ENCODE data around the gene RARA.

Gene RARA

DNA sequence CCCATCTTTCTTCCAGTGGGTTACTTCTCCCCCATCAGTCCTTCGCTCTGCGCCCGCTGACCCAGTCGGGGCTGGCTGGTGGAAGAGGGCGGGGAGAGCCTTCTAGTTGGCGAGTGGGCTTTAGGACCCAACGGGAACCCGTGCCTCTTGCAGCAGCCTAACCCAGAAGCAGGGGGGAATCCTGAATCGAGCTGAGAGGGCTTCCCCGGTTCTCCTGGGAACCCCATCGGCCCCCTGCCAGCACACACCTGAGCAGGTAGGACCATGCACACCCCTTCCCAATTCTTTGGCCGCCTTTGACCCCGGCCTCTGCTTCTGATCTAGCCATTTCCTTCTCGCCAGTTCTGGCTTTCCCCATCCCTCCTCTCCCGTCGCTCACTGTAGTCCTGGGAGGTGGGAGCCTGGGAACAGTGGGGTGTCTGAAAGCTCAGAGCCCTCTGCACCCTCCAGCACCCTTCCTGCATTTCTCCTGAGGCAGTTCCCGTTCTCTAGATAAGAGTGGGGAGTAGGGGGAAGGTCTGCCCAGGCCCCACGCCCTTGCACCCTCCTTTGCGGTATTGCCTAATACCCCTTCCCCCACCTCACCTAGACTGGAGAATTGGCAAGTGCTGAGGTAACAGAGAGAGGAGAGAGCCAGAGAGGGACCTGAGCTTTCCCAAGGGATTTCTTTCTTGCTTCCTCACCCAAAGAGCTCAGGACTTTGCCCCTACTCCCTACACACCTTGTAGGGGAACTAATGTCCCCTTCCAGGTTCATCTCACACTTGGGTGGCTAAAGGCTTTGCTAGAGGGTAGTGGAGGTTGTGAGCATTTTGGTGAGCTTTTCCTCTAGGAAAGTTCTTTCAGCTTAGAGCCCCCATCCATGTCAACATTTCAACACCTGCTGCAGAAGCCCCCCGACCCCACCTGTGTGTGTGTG, at the start of gene RARA:
RARA (plus strand) TSS at position 150 of the 918 bp plus-strand sequence. CDS start 22,039 bp downstream, outside the sequence.
- DNase-seq (ENCODE audit: low read depth in 2 of 2), result no peak

DNA sequence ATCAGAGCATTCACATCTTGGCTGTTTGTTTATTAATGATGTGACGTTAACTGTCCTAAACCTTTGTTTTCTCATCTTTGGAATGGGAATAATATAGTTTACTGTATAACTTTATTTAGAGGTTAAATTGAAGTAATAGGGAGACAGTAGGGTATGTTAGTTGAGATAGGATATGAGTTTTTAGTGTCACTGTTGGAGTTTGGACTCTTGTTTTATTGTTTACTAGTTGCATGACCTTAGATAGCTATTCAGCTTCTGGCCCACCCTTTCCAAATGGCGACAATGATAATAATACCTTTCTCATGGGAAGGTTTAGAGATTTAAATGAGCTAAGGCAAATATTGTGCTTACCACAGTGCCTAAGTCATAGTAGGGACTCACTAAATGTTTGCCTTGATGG, 49.5 kb upstream of the RARA start:
- no peak for DNase-seq (ENCODE audit: low read depth in 2 of 2)

DNA sequence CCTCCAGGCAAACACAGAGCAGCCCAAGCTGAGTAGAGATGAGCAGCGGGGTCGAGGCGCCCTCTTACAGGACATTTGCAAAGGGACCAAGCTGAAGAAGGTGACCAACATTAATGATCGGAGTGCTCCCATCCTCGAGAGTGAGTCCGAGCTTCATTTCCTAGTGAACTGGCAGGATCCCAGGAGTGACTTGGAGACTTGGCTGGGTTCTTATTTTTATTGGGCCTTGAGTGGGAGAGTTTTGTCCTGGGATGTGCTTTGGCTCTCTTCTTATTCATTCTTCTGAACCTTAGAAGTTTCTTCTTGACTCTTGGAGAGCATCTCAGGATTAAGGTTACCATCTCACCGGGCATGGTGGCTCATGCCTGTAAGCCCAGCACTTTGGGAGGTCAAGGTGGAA, 48.5 kb upstream of the RARA start:
- DNase-seq (ENCODE audit: low read depth in 2 of 2), result no peak

DNA sequence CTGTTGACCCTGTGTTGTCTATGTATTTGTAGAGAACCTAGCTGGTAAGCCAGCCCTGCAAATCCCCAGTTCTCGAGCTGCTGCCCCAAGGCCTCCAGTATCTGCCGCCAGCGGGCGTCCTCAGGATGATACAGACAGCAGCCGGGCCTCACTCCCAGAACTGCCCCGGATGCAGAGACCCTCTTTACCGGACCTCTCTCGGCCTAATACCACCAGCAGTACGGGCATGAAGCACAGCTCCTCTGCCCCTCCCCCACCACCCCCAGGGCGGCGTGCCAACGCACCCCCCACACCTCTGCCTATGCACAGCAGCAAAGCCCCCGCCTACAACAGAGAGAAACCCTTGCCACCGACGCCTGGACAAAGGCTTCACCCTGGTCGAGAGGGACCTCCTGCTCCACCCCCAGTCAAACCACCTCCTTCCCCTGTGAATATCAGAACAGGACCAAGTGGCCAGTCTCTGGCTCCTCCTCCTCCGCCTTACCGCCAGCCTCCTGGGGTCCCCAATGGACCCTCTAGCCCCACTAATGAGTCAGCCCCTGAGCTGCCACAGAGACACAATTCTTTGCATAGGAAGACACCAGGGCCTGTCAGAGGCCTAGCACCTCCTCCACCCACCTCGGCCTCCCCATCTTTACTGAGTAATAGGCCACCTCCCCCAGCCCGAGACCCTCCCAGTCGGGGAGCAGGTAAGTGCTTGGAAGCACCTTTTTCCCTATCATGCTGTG, 44.4 kb upstream of the RARA start:
- no peak for DNase-seq (ENCODE audit: low read depth in 2 of 2)

DNA sequence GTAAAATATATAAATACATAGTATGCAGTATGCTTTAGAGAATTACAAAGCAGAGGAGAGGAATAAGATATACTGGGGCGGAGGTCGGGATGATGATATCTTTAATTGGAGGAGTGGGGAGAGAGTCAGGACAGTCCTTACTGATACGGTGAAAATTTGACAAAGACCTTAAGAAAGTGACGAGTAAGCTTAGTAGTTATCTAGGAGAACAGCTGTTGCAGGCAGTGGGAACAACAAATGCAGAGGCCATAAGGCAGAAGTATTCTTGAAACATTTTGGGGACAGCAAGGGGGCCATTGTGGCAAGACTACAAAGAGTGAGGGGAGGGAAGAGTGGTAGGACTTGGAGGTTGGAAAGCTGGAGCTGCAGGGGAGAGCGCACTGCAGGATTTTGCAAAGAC, 43.6 kb upstream of the RARA start:
- no peak for DNase-seq (ENCODE audit: low read depth in 2 of 2)

DNA sequence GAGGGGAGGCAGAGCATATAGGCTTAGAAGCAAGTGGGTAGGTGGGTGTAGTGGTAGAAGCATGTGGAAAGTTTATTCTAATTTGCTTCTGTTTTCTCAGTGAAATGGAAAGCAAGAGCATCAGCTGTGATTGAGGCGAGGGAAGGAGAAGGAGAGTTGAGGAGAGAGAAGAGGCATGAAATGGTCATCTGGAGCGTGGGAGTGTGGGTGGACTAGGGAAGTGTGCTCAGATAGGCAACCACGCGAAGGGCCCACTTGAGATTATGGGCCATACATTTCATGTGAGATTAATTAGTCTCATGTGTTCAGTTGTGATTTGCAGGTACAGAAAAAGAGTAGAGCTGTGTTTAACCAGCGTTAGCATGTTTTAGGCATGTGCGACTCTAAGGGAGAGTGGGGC, 42.1 kb upstream of the RARA start:
- no peak for DNase-seq (ENCODE audit: low read depth in 2 of 2)

DNA sequence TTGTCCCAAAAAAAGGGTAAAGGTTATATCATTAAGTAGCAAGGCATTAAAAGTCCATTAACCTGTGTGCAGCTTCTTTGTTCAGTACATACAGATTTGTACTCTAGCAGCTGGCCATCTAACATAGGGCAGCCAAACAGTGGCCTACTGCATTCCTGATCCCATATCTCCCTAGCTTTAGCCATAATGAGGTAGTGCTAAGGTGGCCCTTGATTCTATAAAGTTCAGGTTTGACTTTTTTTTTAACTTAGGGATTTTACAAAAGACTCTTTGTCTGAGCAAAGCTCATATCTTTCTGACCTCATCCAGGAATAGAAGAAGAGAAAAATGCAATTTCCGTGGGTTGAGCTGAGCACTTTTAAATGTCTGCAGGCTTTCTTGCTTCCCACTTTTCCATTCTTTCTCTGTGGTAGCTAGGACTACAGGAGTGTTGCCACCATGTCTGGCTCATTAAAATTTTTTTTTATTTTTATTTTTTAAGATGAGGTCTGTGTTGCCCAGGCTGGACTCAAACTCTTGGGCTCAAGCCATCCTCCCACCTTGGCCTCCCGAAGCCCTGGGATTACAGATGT, 40.8 kb upstream of the RARA start:
- DNase-seq (ENCODE audit: low read depth in 2 of 2), result no peak

DNA sequence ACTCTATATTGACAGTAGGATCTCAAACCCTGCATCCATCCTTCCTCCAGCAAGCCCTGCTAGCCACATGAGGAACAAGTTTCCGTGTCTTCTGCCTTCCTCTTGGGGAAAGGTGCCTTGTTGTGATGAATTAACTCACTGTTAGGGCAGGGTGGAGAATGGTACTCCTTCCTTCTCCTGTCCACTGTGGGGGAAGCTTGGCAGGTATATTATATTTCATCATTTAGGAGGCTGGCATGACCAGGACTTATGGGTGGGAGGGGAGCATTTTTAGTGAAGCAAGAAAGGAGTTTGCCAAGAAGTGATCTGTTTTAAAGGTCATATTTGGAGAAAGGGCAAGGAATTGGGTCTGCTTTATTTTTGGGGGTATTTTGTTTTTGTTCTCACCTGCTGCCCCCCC, 30.6 kb upstream of the RARA start:
- no peak for DNase-seq (ENCODE audit: low read depth in 2 of 2)

DNA sequence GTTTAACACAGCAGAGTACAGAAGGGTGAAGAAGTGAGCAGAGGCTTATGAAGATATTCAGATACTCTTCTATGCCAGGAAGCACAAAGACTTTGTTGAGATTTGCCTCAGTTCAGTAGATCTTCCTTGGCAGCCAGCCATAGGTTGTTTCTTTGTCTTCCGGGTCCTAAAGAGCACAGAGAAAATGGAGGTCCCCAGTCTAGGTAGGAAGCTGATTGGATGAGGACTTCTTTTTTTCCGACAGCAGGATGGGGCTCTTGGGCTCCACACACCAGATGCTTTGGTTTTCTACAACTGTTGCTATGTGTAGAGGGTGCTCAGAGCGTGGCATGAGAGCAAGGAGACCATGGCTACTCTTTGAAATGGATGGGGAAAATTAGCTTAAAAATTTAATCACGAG, 29.6 kb upstream of the RARA start:
- no peak for DNase-seq (ENCODE audit: low read depth in 2 of 2)

DNA sequence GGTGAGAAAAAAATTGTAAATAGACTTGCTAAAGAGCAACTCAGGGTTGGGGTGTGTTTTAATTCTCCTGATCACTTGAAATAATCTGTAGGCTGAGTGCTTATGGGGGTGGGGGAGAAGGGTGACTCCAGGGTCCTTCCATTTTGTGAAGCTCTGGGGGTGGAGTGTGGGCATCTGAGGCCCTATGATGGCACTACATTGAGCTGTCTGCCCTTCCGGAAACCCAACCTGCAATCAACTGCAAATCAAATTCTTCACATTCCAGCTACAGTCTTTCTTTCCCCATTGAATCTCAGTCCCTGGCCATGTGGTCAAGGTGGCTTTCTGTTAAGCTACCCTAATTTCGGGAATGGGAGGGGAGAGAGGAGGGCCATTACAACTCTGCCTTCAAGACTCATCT, 27.3 kb upstream of the RARA start:
- DNase-seq (ENCODE audit: low read depth in 2 of 2), result no peak

DNA sequence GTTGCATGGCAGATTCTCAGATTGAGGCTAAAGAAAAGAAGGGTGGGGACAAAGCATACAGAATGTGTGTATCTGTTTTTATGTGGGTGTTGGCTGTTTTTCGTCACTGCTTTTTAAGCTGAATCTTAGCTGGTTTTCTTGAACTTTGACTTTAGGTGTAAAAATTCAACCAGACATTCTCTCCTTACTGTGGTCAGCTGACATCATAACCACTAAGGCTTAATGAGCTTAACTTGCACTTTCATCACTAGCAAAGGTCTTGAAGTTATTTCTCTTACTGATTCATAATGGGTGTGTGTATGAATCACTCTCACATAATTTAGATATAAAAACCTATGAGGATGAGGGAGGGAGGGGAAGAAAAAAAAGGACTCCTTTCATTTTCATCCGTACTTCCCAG, 25.3 kb upstream of the RARA start:
- no peak for DNase-seq (ENCODE audit: low read depth in 2 of 2)

DNA sequence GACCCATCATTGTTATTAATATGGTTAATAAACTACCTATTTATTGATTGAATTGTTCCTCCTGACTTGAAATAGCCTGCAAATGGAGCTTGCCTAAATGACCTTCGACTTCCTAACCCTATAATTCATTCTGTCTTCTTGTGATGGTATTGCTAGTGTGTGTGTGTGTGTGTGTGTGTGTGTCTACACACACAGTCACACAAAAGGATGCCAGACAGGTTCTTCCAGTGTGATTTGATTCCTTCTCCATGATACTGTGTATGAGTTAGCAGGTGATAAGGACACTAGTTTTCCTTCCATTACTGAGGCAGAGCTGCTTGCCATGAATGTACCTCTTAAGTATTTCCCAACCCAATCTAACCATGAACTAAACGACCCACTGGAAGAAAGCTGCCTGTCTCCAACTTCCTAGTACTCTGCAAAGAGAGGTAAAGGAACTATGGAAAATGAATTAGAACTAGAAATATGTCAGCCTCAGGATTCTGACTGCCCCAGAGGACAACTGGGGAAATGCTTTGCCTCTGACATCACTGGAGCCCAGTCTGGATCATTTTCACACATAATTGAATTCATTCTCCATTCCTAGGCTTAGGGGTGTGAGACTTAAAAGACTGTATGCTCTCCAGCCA, 24.8 kb upstream of the RARA start:
- DNase-seq (ENCODE audit: low read depth in 2 of 2), result no peak

DNA sequence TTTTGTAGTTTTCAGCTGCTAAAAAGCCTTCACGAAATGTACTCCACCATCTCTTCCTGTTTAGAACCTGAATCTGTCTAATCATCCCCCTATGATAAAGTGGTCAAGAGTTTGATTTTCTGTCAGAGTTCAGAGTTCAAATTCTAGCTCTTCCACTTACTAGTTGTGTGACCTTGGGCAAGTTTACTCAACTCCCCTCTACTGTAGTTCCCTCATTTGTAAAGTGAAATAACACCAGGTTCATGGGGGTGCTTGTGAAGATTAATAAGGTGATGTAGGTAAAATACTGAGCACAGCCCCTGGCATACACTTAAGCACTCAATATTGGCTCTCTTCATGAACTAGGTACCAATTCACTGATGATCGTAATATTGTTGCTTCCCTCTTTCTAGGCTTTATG, 22.5 kb upstream of the RARA start:
- no peak for DNase-seq (ENCODE audit: low read depth in 2 of 2)

DNA sequence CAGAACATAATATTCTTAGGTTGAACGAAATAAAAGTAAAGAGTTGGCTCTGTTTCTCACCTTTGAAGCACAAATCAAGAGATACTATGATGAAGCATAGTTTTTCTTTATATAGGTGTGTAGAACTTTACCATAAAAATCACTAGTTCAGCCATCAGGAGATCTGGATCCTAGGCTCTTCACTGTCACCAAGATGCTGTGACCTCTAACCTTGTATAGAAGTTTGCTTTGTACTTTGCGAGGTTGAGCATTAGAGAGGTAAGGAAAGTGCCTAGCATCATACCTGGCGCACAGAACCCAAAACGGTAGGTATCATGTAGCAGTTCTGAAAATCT, 21.9 kb upstream of the RARA start:
- DNase-seq (ENCODE audit: low read depth in 2 of 2), result no peak

DNA sequence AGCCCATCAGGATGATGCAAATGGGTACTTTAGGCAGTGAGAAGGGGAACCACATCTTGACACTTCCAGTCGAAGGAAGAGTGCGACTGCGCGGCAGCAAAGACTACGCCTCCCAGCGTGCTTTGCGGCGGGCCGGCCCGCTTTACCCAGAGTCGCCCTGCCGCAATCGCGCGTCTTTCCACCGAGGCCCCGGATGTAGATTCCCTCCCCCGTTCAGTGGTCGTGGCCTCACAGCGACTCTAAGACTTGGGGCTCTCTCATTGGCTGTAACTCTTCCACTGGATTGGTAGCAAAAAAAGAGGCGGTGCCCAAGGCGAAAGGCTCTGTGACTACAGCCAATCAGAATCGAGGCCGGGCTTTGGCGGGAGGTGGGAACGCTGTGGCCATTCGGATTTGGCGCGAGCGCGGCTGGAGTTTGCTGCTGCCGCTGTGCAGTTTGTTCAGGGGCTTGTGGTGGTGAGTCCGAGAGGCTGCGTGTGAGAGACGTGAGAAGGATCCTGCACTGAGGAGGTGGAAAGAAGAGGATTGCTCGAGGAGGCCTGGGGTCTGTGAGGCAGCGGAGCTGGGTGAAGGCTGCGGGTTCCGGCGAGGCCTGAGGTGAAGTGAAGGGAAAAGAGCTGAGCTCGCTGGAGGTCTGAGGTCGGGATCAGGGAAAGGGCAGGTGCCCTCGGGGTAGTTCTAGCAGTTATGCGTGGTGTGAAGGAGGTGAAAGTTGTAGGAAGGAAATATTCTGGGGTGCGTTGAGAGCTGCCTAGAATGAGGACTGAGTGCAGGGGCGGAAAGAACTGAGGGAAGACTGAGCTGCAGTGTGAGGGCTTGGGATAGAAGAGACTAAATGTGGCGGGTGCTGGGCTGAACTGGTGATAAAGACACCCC, 21.2 kb upstream of the RARA start, which contains the start of gene CDC6:
CDC6 (plus strand) TSS at position 386 of the 876 bp plus-strand sequence. CDS start 1,542 bp downstream, outside the sequence.
- DNase-seq (ENCODE audit: low read depth in 2 of 2), result peak; percentile 98 to 99

DNA sequence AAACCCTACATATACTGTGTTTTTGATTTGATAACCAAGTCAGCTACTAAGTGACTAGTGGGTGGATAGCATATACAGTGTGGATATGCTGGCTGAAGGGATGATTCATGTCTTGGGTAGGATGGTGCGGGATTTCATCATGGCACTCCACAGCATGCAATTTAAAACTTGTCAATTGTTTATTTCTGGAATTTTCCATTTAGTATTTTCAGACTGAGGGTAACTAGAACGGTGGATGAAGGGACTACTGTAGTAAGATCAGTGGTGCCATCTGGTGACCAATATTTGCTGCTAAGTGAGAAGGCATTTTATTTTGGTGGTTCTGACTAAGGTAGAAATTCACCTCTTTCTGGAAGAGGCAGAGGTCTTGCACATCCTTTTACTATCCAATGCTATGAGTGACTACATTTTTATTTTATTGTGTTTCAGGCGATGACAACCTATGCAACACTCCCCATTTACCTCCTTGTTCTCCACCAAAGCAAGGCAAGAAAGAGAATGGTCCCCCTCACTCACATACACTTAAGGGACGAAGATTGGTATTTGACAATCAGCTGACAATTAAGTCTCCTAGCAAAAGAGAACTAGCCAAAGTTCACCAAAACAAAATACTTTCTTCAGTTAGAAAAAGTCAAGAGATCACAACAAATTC, 18.2 kb upstream of the RARA start:
- peak in 1 of 2 donors; percentile 31 for DNase-seq (ENCODE audit: low read depth in 2 of 2)

DNA sequence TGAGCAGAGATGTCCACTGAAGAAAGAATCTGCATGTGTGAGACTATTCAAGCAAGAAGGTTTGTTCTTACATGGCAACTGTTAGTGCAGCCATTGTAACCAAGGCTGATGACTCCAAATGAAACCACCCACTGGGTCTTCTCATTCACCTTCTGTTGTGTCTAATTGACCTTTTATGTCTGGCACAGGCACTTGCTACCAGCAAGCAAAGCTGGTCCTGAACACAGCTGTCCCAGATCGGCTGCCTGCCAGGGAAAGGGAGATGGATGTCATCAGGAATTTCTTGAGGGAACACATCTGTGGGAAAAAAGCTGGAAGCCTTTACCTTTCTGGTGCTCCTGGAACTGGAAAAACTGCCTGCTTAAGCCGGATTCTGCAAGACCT, 17.7 kb upstream of the RARA start:
- DNase-seq (ENCODE audit: low read depth in 2 of 2), result no peak

DNA sequence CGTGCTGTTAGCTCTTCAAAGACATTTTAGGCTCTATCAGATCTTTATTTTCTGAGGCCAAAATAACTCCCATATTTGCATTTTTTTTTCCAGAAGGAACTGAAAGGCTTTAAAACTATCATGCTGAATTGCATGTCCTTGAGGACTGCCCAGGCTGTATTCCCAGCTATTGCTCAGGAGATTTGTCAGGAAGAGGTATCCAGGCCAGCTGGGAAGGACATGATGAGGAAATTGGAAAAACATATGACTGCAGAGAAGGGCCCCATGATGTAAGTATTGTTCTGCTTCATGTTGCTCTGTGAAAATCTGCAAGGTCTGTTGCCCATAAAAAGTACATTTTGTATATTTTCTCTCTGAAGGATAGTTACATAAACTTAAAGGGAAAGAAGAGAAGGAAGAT, 15.6 kb upstream of the RARA start:
- DNase-seq (ENCODE audit: low read depth in 2 of 2), result no peak

DNA sequence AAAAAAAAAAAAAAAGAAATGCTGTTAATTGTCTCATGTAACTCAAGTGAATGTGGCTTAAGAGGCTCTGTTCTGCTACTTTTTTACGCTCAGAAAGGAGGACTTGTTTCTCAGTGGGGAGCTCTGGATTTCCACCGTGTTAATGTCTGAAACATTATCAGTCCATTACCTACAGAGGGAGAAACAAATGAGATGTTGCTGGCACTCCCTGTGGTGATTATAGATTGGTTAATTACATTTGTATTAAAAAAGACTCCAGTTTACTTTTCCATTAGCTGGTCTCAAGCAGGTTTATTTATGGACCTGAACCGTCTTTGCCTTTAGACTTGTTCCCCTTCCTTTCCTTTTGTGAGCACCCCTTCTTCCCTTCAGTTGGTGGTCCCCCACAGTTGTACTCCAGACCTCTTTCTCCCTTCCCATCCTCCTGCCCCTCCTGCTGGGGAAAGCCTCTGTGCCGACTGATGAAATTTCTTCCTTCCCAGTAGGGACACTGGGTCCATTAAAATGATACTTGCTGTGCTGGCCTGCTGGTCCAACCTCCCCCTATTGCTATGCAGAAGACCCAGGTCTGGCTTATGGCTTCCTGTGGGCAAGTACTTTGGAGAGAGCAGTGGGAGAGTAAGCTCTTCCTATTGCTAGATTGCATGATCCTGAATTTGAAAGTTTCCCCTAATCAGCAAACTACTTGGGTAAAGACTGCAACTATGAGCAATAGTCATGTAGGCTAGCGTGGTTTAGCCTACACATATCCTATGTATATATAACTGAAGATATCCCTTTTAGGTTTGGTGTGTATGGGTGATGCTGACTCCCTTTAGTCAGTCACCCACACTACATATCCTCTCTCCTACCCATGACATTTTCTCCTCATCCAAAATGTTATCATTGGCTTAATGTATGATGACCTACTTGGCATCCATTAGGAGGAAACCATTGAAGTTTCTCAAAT, 13.2 kb upstream of the RARA start:
- no peak for DNase-seq (ENCODE audit: low read depth in 2 of 2)

DNA sequence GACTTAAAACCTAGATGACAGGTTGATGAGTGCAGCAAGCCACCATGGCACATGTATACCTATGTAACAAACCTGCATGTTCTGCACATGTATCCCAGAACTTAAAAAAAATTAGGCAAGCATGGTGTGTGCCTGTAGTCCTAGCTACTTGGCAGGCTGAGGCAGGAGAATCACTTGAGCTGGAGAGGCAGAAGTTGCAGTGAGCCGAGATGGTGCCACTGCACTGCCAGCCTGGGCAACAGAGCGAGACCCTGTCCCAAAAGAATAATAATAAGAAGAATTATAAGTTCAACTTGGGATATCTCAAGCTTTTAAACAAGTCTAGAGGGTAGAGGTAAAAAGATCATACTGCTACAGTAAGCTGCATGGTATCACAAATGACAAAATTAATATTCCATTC, 11.5 kb upstream of the RARA start:
- DNase-seq (ENCODE audit: low read depth in 2 of 2), result no peak

Data from stimulated activated CD4-positive, alpha-beta T cell treated with anti-CD3 and anti-CD28 coated beads, Interleukin-15, amount 100 ng/mL, for 48 hours (primary cell).